GM12892 (cell line): ENCODE measurements around the gene GPR45.

Source experiments
- POLR2A ChIP-seq: IDR thresholded peaks from 2 replicates; pipeline ENCODE4 v1.6.1; 2011; ENCODE audit warnings: low read depth, low read length, control low read depth
- POLR2AphosphoS5 ChIP-seq: IDR thresholded peaks from 2 replicates; pipeline ENCODE4 v1.6.1; 2011; ENCODE audit warnings: low read depth, low read length, control low read depth

- TF ChIP-seq POLR2AphosphoS5, result no peak
- TF ChIP-seq POLR2A, result no peak
These were observed 47.4 kb upstream of the GPR45 start for GRCh38 chr2:105194022-105194675.
